H7 (cell line): Measurements from ENCODE around the gene IL1R2. TPM values are rescaled to one million over a fixed set of nuclear protein-coding genes. Genes with fewer than 3 reads are reported as not detected.

ENCODE experiments used
- DNase-seq: peaks from one replicate; pipeline ENCODE4 v3.0.0; 2012
- H3K27me3 ChIP-seq: 2 replicates; pipeline ENCODE4 v1.6.0; 2011; ENCODE audit warnings: mild to moderate bottlenecking, low read length; ENCODE audit not compliant: control insufficient read depth, insufficient read depth
- H3K36me3 ChIP-seq: replicated peaks from 2 replicates; pipeline ENCODE4 v1.5.1; 2011; ENCODE audit warnings: low read length; ENCODE audit not compliant: control insufficient read depth, insufficient read depth
- H3K4me3 ChIP-seq: 2 replicates; pipeline ENCODE4 v1.5.1; 2011; ENCODE audit warnings: low read depth, mild to moderate bottlenecking, control low read depth, low read length, moderate library complexity; ENCODE audit not compliant: insufficient read depth
- total RNA-seq: library from RNA; depleted of rRNA; stranded (reverse); fragments of >200 nt; shearing (Covaris generic); gene quantifications from 2 replicates; pipeline ENCODE4 v1.2.3, GENCODE V29; 2014; rRNA removed

Gene IL1R2, protein sequence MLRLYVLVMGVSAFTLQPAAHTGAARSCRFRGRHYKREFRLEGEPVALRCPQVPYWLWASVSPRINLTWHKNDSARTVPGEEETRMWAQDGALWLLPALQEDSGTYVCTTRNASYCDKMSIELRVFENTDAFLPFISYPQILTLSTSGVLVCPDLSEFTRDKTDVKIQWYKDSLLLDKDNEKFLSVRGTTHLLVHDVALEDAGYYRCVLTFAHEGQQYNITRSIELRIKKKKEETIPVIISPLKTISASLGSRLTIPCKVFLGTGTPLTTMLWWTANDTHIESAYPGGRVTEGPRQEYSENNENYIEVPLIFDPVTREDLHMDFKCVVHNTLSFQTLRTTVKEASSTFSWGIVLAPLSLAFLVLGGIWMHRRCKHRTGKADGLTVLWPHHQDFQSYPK
- 0.17 and 0.44 TPM in 2 replicates for total RNA-seq

DNA sequence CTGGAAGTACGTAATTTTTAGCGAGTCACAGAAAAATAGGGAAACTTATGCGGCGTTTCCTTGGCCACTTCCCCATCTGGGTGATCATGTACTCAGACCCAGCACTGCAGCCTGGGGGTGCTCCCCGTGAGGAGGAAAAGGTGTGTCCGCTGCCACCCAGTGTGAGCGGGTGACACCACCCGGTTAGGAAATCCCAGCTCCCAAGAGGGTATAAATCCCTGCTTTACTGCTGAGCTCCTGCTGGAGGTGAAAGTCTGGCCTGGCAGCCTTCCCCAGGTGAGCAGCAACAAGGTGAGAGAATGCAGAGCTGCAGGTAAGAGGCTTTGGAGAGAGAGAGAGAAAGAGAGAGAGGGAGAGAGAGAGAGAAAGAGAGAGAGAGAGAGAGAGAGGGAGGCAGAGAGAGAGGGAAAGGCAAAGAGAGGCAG, at the start of gene IL1R2:
Gene IL1R2, plus strand, starts transcription at position 240 of the 425 bp plus-strand sequence. CDS start 16,616 bp downstream, outside the sequence.
- no peak for DNase-seq
- no peaks in the 10 kb centered on the region for H3K36me3 ChIP-seq
- H3K27me3 ChIP-seq = no peaks in the 10 kb centered on the region
- H3K4me3 ChIP-seq = no peak within 1 kb of the TSS

DNA sequence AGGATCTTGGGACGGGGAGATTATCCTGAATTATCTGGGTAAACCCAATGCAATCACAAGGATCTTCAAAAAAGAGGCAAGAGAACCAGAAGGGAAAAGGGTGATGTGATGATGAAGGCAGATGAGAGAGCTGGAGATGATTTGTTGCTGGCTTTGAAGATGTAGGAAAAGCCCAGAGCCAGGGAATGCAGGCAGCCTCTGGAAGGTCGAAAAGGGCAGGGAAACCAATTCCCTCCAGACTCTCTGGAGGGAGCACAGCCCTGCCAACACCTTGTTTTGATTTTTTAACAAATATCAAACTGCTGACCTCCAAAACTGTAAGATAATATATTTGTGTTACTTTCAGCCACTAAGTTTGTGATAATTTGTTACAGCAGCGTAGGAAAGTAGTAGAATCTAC, 48.9 kb upstream of the IL1R2 start:
- no peaks in the 10 kb centered on the region for H3K27me3 ChIP-seq
- H3K4me3 ChIP-seq = no peak overlapping the region
- no peaks in the 10 kb centered on the region for H3K36me3 ChIP-seq
- no peak for DNase-seq

DNA sequence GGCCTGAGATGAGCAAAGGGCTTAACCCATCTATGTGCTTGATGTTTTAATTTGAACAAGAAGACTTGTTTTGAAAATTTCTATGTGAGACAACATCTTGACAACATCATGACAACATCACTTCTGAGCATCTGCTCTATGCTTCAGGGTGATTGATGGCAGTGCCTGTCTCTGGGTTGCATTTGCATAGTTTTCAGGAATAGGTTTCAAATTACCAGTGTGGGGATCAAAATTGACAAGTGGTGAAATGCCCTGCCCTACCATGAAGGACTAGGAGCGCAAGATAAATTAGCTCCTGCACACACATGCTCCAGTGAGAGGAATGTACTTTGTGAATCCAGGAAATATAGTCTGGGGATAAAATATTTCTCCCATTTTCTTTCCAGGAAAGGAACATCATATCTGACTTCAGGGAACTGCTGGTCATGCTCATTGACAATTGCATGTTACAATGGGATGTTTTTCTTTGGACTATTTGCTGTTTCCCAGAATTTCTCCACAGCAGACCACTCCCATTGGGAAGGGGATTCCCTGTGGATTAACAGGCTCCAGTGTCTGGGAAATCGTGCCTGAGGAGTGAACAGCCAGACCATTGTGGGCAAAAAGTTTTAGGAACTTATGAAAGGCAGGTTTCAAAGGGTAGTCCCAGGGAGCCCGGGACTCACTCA, 45.3 kb upstream of the IL1R2 start:
- DNase-seq = no peak
- Histone ChIP-seq H3K27me3 (no peaks in the 10 kb centered on the region), H3K4me3 (no peak overlapping the region), H3K36me3 (no peaks in the 10 kb centered on the region)

DNA sequence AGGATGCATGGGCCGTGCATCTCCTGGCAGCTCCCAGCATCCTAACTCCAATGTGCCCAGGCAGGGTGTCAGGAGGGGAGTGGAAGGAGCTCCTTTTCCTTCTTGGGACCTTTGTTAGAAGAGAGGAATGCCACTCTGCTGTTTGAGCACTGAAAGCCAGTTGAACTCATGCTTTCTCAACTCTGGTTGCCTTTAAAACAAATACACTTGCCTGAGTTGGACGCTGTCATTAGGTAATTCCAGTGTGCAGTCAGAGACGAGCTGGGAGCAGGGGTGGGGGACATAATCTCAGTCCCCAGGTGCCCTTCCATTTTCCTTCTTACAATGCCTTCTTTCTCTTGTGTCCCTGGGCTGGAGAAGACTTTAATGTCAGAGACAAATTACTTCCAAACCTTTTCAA, 44.4 kb upstream of the IL1R2 start:
- Histone ChIP-seq H3K4me3 (no peak overlapping the region), H3K36me3 (no peaks in the 10 kb centered on the region), H3K27me3 (no peaks in the 10 kb centered on the region)
- DNase-seq = no peak

DNA sequence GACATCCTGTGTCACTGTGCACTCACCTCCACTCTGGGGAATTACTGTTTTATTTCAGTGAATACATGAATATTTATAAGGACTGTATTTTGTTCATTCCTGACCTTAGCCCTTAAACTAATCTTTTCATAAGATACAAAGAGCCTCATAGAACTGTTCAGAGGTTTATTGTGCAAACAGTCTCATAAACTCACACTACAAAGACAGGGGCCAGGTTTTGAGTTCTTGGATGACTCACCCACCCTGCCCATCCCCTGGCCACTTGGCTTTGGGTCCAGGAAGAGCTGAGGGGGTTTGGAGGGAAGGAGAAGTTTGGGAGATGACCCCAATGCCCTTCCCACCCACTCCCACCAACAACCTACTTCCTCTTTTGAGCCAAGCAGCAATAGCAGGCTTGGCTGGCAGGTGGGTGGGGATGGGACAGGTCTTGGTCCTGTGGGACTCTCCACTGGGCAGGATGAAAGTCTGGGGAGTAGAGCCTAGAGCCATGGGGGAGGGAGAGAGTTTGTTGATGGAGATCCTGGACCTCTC, 43.1 kb upstream of the IL1R2 start:
- Histone ChIP-seq H3K36me3 (no peaks in the 10 kb centered on the region), H3K4me3 (no peak overlapping the region), H3K27me3 (no peaks in the 10 kb centered on the region)
- DNase-seq = no peak

DNA sequence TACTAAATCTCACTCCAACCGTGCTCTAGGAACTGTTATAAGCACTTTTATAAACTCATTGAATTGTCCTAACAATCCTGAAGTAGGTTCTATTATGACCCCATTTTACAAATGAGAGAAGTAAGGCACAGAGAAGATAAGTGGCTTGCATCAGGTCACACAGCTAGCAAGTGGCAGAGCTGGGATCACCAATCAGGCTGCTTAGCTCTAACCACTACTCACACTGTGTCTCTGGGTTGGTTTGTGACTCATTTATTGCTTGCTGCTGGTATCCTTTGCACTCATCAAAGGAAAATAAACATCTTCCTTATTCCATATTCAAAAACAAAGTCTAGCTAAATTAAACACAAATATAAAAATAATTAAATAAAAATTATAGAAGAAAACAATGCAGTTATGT, 42.5 kb upstream of the IL1R2 start:
- DNase-seq = no peak
- Histone ChIP-seq H3K4me3 (no peak overlapping the region), H3K36me3 (no peaks in the 10 kb centered on the region), H3K27me3 (no peaks in the 10 kb centered on the region)

DNA sequence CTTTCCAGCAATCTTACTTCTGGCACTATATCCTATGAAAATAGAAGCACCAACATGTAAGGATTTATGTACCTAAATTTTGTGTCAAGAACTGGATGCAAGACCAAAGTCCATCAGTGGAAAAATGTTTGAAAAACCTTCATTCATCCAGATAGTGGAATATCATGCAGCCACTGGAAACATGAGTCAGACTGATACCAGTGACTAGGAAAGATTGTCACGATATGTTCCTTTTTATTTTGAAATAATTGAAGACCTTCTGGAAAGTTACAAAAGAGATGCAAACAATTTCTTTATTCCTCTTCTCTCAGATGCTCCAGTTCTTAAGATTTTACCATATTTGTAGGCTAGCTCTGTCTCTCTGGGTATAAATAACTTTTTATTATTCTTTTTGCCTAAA, 40.5 kb upstream of the IL1R2 start:
- Histone ChIP-seq H3K36me3 (no peaks in the 10 kb centered on the region), H3K4me3 (no peak overlapping the region), H3K27me3 (no peaks in the 10 kb centered on the region)
- DNase-seq = no peak

DNA sequence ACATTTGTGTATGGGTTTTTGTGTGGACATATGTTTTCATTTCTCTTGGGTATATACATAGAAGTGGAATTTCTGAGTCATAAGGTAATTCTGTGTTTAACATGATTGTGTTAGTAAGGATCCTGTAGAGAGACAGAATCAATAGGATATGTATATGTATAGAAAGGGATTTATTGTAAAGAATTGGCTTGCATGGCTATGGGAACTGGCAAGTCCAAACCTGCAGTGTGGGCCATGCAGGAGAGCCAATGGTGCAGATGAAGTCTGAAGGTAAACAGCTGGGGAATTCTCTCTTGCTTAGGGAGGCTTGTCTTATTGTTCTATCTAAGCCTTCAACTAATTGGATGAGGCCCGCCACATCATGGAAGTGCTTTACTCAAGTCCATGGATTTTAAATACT, 39.2 kb upstream of the IL1R2 start:
- Histone ChIP-seq H3K36me3 (no peaks in the 10 kb centered on the region), H3K27me3 (no peaks in the 10 kb centered on the region), H3K4me3 (no peak overlapping the region)
- DNase-seq = no peak

DNA sequence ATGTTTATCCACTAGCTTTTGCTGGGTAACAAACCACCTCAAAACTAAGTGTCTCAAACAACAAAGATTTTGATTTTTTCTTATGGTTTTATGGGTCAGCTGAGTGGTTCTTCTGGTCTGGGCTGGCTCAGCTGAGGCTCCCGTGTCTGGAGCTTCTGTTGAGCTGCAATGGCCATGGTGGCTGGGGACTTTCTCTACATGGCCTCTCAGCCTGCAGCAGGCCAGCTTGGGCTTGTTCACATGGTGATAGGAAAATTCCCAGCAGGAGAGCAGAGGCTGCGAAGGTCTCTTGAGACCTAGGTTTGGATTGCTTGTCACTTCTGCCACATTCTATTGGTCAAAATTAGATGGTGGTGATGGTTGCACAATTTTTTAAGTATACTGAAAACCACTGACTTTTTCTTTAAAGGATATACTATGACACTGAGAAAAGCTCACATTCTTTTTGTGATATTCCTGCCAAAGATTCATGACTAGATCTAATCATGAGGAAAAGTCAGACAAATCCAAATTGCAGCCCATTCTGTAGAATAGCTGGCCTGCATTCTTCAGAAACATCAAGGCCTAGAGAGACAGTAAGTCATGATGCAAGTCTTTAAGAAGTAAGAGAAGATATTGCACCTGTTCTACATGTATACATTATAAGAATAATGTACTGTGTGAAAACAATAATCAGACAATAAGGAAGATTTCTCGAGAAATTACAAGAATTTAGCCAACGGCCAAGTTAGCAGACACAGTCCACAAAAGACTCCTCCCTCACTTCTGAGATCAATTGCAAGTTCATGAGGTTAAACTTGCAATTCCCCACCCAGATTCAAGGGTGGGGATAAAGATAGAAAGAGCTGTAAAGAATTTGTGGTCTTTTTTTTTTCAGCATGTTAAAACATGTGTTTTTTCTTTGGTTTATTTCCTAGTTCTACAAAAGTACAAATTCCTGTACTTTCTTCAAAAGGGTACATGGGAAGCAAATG, 35.0 kb upstream of the IL1R2 start:
- Histone ChIP-seq H3K36me3 (no peaks in the 10 kb centered on the region), H3K4me3 (no peak overlapping the region), H3K27me3 (no peaks in the 10 kb centered on the region)
- no peak for DNase-seq

DNA sequence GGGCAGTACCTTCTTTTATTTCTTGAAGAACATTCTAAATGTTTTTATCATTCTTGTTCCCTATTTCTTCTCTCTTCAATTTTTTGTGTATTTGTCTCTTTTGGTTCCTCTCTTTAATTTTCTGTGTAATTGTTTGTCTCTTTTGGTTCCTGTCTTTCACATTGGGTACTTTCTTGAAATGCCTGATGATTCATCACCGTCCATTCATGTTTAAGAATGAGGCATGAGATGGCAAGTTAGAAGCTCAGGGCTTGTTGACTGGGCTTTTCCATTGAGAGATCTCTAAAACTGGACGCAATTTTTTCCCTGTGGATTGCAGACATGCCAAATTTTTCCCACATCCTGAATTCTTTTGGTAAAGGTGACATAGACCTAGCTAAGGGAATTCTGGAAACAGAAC, 33.7 kb upstream of the IL1R2 start:
- no peak for DNase-seq
- Histone ChIP-seq H3K27me3 (no peaks in the 10 kb centered on the region), H3K4me3 (no peak overlapping the region), H3K36me3 (no peaks in the 10 kb centered on the region)

DNA sequence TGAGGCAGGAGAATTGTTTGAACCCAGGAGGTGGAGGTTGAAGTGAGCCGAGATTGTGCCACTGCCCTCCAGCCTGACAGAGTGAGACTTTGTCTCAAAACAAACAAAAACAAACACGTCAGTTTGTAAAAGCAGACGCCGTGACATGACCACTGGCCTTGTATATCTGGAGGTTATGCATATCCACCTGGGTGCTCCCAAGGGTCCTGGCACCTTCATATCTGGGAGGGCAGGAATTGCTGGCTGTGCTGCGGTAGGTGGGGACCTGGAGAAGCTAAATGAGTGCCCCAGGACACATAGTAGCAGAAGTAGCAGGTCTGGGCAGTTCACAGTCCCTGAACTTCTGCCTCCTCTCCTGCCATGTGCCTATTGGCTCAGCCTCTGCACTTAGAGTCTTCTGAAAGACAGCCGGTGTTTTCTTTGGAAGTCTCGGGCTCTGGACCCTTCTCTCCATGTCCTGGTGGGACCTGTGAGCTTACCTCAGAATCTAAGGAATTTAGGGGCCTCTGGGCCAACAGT, 30.9 kb upstream of the IL1R2 start:
- Histone ChIP-seq H3K4me3 (no peak overlapping the region), H3K36me3 (no peaks in the 10 kb centered on the region), H3K27me3 (no peaks in the 10 kb centered on the region)
- DNase-seq = no peak

DNA sequence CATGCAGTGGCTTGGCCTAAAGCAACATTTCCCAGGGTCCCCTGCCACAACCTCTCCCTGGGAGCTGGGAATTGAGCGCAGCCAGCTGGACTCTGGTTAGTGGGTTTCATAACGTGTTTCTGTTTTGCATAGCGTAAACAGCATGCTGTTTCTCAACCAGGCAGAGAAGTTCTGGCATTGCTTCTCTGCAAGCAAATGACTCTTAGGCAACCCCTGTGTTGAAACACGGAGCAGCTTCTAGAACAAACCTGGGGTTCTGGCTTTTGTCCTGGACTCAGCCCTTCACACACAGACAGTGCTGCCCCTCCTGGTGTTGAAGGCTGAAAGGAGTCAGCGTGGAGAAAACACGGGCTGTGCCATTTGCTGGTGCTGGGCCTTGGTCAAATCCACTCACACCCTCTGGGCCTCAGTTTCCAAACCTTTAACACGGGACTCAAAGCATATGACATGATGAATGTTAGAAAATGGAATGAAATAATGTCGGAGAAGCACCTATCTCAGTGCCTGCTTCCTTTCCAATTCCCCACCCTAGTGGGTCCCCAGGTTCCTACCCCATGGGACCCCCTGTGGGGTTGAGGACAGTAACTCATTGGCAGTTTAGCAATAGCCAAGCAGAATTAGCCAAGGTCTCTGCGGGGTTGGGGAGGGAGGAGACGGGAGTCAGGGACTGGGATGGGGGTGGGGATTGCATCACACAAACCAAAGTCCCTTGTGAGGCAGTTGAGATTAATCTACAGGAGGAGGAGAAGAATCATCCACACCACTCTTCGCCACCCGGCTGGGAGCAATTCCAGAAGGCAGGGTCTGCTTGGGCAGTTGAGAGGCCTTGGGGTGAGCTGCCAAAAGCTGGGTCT, 30.2 kb upstream of the IL1R2 start:
- Histone ChIP-seq H3K36me3 (no peaks in the 10 kb centered on the region), H3K4me3 (no peak overlapping the region), H3K27me3 (no peaks in the 10 kb centered on the region)
- no peak for DNase-seq

DNA sequence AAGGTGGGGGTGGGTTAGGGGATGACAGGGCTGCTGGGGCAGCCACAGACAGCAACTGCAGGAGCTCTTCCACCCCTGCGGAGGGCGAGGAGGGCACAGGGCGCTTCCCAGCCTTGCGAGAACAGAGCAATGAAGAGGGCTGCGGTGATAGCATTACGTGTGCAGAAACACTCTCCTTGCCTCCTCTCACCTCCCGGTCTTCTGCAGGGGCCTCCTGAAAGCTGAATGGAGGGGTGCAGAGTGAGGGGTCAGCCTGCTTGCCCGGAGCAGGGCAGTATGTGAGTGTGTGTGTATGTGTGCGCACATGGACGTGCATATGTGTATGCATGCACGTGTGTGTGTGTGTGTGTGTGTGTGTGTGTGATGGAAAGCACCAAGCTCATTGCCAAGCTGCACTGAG, 29.5 kb upstream of the IL1R2 start:
- H3K36me3 ChIP-seq = no peaks in the 10 kb centered on the region
- no peak overlapping the region for H3K4me3 ChIP-seq
- no peaks in the 10 kb centered on the region for H3K27me3 ChIP-seq
- DNase-seq = no peak
